ENCODE results near the gene PRPF40A. TPM values are rescaled to one million over a fixed set of nuclear protein-coding genes. Genes with fewer than 3 reads are reported as not detected.

The PRPF40A gene
- total and polyA plus RNA-seq, 10 of the 15 experiments (the other 5 are each of a cell fraction or from before 2014, with no cell fraction given): 97.8 to 197 (median 144) TPM

DNA sequence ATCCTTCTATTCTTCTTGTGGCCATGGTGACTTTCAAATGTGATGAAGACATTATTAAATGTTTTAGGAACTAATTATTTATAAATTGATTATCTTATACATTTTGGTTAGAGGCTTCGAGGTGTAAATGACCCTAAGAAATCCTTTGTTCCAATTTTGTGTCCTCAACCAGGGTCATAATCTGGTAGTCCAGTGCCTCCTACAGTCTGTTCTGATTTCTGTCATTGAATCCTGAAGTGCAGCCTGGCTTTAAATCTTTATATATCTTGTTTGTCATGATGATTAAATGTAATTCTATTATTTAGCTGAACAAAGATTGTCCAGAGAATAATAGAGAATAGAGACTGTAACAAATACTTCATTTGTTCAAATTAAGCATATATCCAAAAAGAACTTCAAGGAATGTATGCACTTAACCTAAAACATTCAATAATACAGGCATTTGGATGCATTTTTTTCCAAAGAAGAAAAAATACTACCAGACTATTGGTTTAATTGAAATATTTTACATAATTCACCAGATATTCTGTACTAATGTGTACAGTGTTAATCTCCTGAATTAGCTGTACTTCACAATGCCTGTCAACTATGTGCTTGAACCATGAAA lies 89.8 kb downstream of the PRPF40A start:
- no TSS peak for BruUV-seq (replicated peaks)
- H3K4me2 ChIP-seq (ENCODE audit: control insufficient read depth, insufficient read depth): no peak overlapping the region
- no peak overlapping the region for H2AFZ ChIP-seq (ENCODE audit: control insufficient read depth, low read depth, low read length)
- WGBS (ENCODE audit: insufficient coverage, insufficient replicate concordance, low lambda C conversion rate, missing lambda C conversion rate): 0% methylated on average over 1 of the region's 1 CpG
- no peak for DNase-seq (ENCODE audit: low read depth, low spot score)
- TF ChIP-seq SMC3 (IDR thresholded peaks at IDR 0.05; ENCODE audit: borderline replicate concordance, low read length) (peak; percentile 83), BCL11A (IDR thresholded peaks at IDR 0.05; ENCODE audit: low read depth, low read length) (no peak), STAT1 (conservative IDR thresholded peaks at IDR 0.05) (no peak), RAD21 (IDR thresholded peaks at IDR 0.05; ENCODE audit: insufficient read depth, low read depth, low read length) (peak; percentile 85), ZNF622 (IDR thresholded peaks at IDR 0.05) (no peak)
- TF ChIP-seq, protein P1, sequence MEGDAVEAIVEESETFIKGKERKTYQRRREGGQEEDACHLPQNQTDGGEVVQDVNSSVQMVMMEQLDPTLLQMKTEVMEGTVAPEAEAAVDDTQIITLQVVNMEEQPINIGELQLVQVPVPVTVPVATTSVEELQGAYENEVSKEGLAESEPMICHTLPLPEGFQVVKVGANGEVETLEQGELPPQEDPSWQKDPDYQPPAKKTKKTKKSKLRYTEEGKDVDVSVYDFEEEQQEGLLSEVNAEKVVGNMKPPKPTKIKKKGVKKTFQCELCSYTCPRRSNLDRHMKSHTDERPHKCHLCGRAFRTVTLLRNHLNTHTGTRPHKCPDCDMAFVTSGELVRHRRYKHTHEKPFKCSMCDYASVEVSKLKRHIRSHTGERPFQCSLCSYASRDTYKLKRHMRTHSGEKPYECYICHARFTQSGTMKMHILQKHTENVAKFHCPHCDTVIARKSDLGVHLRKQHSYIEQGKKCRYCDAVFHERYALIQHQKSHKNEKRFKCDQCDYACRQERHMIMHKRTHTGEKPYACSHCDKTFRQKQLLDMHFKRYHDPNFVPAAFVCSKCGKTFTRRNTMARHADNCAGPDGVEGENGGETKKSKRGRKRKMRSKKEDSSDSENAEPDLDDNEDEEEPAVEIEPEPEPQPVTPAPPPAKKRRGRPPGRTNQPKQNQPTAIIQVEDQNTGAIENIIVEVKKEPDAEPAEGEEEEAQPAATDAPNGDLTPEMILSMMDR (IDR thresholded peaks at IDR 0.05 in 2 of 3, conservative IDR thresholded peaks at IDR 0.05 in 1 of 3; ENCODE audit: control insufficient read depth in 2 of 3, extremely low read depth in 1 of 3, insufficient read depth in 1 of 3, low read depth in 3 of 3, low read length in 3 of 3): peak; percentile 39 to 66 (median 42); a peak in 5 of 6 replicates
- no peaks in the 10 kb centered on the region for H3K27me3 ChIP-seq (replicated peaks in 1 of 2; ENCODE audit: control insufficient read depth in 2 of 2, insufficient read depth in 2 of 2, low read length in 1 of 2)
- ChIA-PET CTCF (interaction anchor here (0.6 to 5.9 kb wide), 22 partner anchors 8 to 589 kb away, joined by 3 to 25 read pairs (median 4); partner anchors contain the start of gene STAM2), RAD21 (ENCODE audit: unreplicated experiment) (interaction anchor here (1.2 to 2.8 kb wide), 4 partner anchors 8 to 451 kb away, joined by 3 to 14 read pairs (median 8); partner anchors contain the start of gene STAM2), SMC1A (ENCODE audit: uncharacterized antibody, unreplicated experiment) (interaction anchor here (0.8 to 3.8 kb wide), 13 partner anchors 8 to 456 kb away, joined by 3 to 18 read pairs (median 3); no protein-coding TSS in a partner anchor), POLR2A (no interaction called here)
- no peaks in the 10 kb centered on the region for H4K20me1 ChIP-seq (ENCODE audit: control insufficient read depth, insufficient read depth)
- FAIRE-seq: no peak
- H3K4me1 ChIP-seq (ENCODE audit: control insufficient read depth, insufficient read depth, low read length): no peaks in the 10 kb centered on the region
- in situ Hi-C loops (cut with MboI) (no loop called here), intact Hi-C loops (cut with micrococcal nuclease; ENCODE audit: unreplicated experiment) (loop anchor here (1.0 to 5.0 kb wide), 2 partner anchors 70 to 451 kb away; no protein-coding TSS in a partner anchor)
- H3K9me3 ChIP-seq (replicated peaks; ENCODE audit: control insufficient read depth, insufficient read depth, low read length): no peaks in the 10 kb centered on the region
- H3K9ac ChIP-seq (ENCODE audit: control insufficient read depth, insufficient read depth, low read length): no peak overlapping the region
- no peak overlapping the region for H3K4me3 ChIP-seq
- no peaks in the 10 kb centered on the region for H3K79me2 ChIP-seq (ENCODE audit: control insufficient read depth, insufficient read depth, low read length)
- peak; percentile 74 for ATAC-seq
- no peaks in the 10 kb centered on the region for H3K36me3 ChIP-seq (ENCODE audit: control insufficient read depth in 2 of 2, insufficient read depth in 2 of 2, low read length in 1 of 2)
- no peak overlapping the region for H3K27ac ChIP-seq (ENCODE audit: control insufficient read depth, insufficient read depth)

Data from GM12878 (cell line).